Skeletal muscle tissue (tissue), 4 donors: ENCODE data around the gene RYR3. TPM values are rescaled to one million over a fixed set of nuclear protein-coding genes. Genes with fewer than 3 reads are reported as not detected.

Source experiments
- H3K27ac ChIP-seq: one replicate; pipeline ENCODE4 v1.7.0; 2013; ENCODE audit warnings: mild to moderate bottlenecking, low read depth, low read length, inconsistent platforms
- H3K27me3 ChIP-seq, 3 donors: one replicate each; pipeline ENCODE4 v1.7.0; 2013; ENCODE audit warnings: low read length in 3 of 3; ENCODE audit not compliant: control insufficient read depth in 3 of 3, insufficient read depth in 3 of 3
- H3K36me3 ChIP-seq, 3 donors: one replicate each; pipeline ENCODE4 v1.7.0; 2013; ENCODE audit warnings: low read length in 3 of 3; ENCODE audit not compliant: control insufficient read depth in 3 of 3, insufficient read depth in 3 of 3
- H3K4me1 ChIP-seq, 3 donors: one replicate each; pipeline ENCODE4 v1.7.0; 2013; ENCODE audit warnings: low read length in 3 of 3, mild to moderate bottlenecking in 3 of 3; ENCODE audit not compliant: control insufficient read depth in 3 of 3, insufficient read depth in 3 of 3
- H3K4me3 ChIP-seq, 3 donors: one replicate each; pipeline ENCODE4 v1.7.0; 2013; ENCODE audit warnings: low read length in 3 of 3
- H3K9ac ChIP-seq, 3 donors: one replicate each; pipeline ENCODE4 v1.7.0; 2013; ENCODE audit warnings: low read length in 3 of 3, mild to moderate bottlenecking in 3 of 3, moderate library complexity in 2 of 3, low read depth in 1 of 3
- H3K9me3 ChIP-seq, 3 donors: one replicate each; pipeline ENCODE4 v1.7.0; 2013; ENCODE audit warnings: low read length in 3 of 3; ENCODE audit not compliant: control insufficient read depth in 3 of 3
- total RNA-seq: library from RNA; depleted of rRNA; stranded (reverse); fragments of >200 nt; gene quantifications from one replicate; pipeline ENCODE4 v1.2.3, GENCODE V29; 2014
- donor health status: Osteomylitis.

The RYR3 gene
- total RNA-seq, 1 donor from 2014 or later, result 50.6 TPM

- peaks cover 0 to 10% (median 7%) of the 10 kb centered on the region in 3 donors for H3K36me3 ChIP-seq
Measured at GRCh38 chr15:33735637-33736247, 425.0 kb downstream of the RYR3 start.

GRCh38 chr15:33737687-33738601 lies 427.2 kb downstream of the RYR3 start:
- H3K36me3 ChIP-seq, result peaks cover 0 to 4% (median 3%) of the 10 kb centered on the region in 3 donors
- H3K4me3 ChIP-seq, result no peak overlapping the region
- H3K4me1 ChIP-seq, result peaks cover 1 to 12% (median 11%) of the 10 kb centered on the region in 3 donors
- no peaks in the 10 kb centered on the region for H3K27me3 ChIP-seq
- no peak overlapping the region for H3K27ac ChIP-seq
- no peak overlapping the region for H3K9ac ChIP-seq
- H3K9me3 ChIP-seq, result no peaks in the 10 kb centered on the region

More at GRCh38 chr15:33735637-33736247, 425.0 kb downstream of the RYR3 start:
- no peak overlapping the region for H3K4me3 ChIP-seq
- H3K9ac ChIP-seq, result no peak overlapping the region
- no peaks in the 10 kb centered on the region for H3K4me1 ChIP-seq
- H3K9me3 ChIP-seq, result no peaks in the 10 kb centered on the region
- no peak overlapping the region for H3K27ac ChIP-seq
- no peaks in the 10 kb centered on the region for H3K27me3 ChIP-seq

GRCh38 chr15:33738941-33739664 lies 428.3 kb downstream of the RYR3 start:
- Histone ChIP-seq H3K4me1 (peaks cover 6 to 20% (median 15%) of the 10 kb centered on the region in 3 donors), H3K27me3 (no peaks in the 10 kb centered on the region), H3K9ac (no peak overlapping the region), H3K9me3 (no peaks in the 10 kb centered on the region), H3K4me3 (no peak overlapping the region), H3K36me3 (peaks cover 0 to 6% (median 3%) of the 10 kb centered on the region in 3 donors), H3K27ac (no peak overlapping the region)

- no peaks in the 10 kb centered on the region for H3K9me3 ChIP-seq
Measured at GRCh38 chr15:33742306-33742705, 431.5 kb downstream of the RYR3 start.

GRCh38 chr15:33742800-33743199 lies 432.0 kb downstream of the RYR3 start:
- Histone ChIP-seq H3K9me3 (no peaks in the 10 kb centered on the region), H3K36me3 (peaks cover 0 to 8% (median 3%) of the 10 kb centered on the region in 3 donors), H3K27ac (no peak overlapping the region), H3K4me3 (no peak overlapping the region), H3K27me3 (no peaks in the 10 kb centered on the region), H3K9ac (no peak overlapping the region), H3K4me1 (peaks cover 6 to 20% (median 15%) of the 10 kb centered on the region in 3 donors)

More at GRCh38 chr15:33742306-33742705, 431.5 kb downstream of the RYR3 start:
- Histone ChIP-seq H3K36me3 (peaks cover 0 to 8% (median 3%) of the 10 kb centered on the region in 3 donors), H3K4me3 (no peak overlapping the region), H3K9ac (no peak overlapping the region), H3K27ac (no peak overlapping the region), H3K27me3 (no peaks in the 10 kb centered on the region), H3K4me1 (peaks cover 6 to 20% (median 15%) of the 10 kb centered on the region in 3 donors)

GRCh38 chr15:33746203-33746602 lies 435.4 kb downstream of the RYR3 start:
- Histone ChIP-seq H3K27ac (no peak overlapping the region), H3K9ac (no peak overlapping the region), H3K4me1 (peaks cover 6 to 20% (median 15%) of the 10 kb centered on the region in 3 donors), H3K9me3 (no peaks in the 10 kb centered on the region), H3K27me3 (peaks cover 0 to 2% (median 0%) of the 10 kb centered on the region in 3 donors), H3K4me3 (no peak overlapping the region), H3K36me3 (peaks cover 7 to 12% (median 7%) of the 10 kb centered on the region in 3 donors)

GRCh38 chr15:33753012-33753411 lies 442.2 kb downstream of the RYR3 start:
- peaks cover 11 to 14% (median 13%) of the 10 kb centered on the region in 3 donors for H3K36me3 ChIP-seq
- no peak overlapping the region for H3K9ac ChIP-seq
- H3K9me3 ChIP-seq, result no peaks in the 10 kb centered on the region
- peaks cover 0 to 2% (median 0%) of the 10 kb centered on the region in 3 donors for H3K27me3 ChIP-seq
- H3K27ac ChIP-seq, result no peak overlapping the region
- H3K4me3 ChIP-seq, result no peak overlapping the region
- H3K4me1 ChIP-seq, result no peaks in the 10 kb centered on the region

- Histone ChIP-seq H3K27ac (no peak overlapping the region), H3K36me3 (peaks cover 4 to 13% (median 11%) of the 10 kb centered on the region in 3 donors), H3K9me3 (no peaks in the 10 kb centered on the region), H3K4me1 (no peaks in the 10 kb centered on the region), H3K4me3 (no peak overlapping the region), H3K27me3 (peaks cover 0 to 2% (median 0%) of the 10 kb centered on the region in 3 donors), H3K9ac (no peak overlapping the region)
Measured at GRCh38 chr15:33754242-33754641, 443.5 kb downstream of the RYR3 start.

- no peaks in the 10 kb centered on the region for H3K27me3 ChIP-seq
- no peak overlapping the region for H3K4me3 ChIP-seq
- H3K36me3 ChIP-seq, result peaks cover 4 to 10% (median 7%) of the 10 kb centered on the region in 3 donors
- no peak overlapping the region for H3K9ac ChIP-seq
- no peak overlapping the region for H3K27ac ChIP-seq
- no peaks in the 10 kb centered on the region for H3K9me3 ChIP-seq
- no peaks in the 10 kb centered on the region for H3K4me1 ChIP-seq
Measured at GRCh38 chr15:33756961-33757360, 446.2 kb downstream of the RYR3 start.
